ENCODE measurements around the gene TANC1. TPM values are rescaled to one million over a fixed set of nuclear protein-coding genes. Genes with fewer than 3 reads are reported as not detected.

Gene TANC1
- total and polyA plus RNA-seq, 4 donors = 7.8 to 58.3 (median 48.0) TPM

DNA sequence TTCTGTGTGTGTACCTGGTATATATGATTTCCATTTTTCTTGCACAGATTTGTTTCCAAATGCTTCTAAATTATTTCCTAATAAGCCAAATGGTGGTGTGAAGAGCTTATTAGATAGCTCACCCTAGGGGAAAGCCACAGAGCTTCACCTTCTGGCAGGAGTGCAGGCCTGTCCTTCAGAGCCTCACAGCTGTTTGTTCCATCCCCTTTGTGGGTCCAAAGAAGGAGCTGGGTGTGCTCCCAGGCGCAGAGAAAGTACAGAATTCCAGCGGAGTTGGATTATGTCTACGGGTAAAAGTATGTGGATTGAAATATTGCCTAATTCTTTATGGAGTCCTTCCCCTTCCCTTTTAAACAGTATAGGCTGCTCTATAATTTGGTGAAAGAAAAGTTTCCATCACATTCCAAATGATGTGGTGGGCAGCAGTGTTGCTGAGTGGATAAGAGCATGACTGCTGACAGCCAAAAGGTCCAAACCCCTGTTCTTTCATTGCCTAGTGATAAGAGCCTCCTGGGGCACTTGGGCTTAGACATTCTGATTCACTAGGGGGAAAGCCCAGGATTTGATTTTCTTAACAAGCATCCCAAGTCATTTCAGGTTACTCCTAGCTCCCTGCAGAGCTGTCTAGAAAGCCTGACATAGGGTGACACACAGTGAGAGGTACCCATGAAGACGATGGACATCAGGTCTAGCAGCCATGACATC, 231.5 kb downstream of the TANC1 start:
- 20 to 44% methylated on average over 4 of the region's 4 CpGs for WGBS, 2 donors
- no peaks in the 10 kb centered on the region for H3K27me3 ChIP-seq (ENCODE audit: control insufficient read depth in 1 of 2, insufficient read depth in 2 of 2, low read length in 1 of 2)
- ATAC-seq (ENCODE audit: low FRiP score) = no peak
- H3K4me3 ChIP-seq (ENCODE audit: low read length in 2 of 2) = no peak overlapping the region
- H3K27ac ChIP-seq (ENCODE audit: low read depth in 1 of 2, low read length in 2 of 2) = no peak overlapping the region
- H3K36me3 ChIP-seq (ENCODE audit: control insufficient read depth in 1 of 2, insufficient read depth in 2 of 2, low read length in 1 of 2) = peaks cover 0 to 2% of the 10 kb centered on the region in 2 donors
- H3K9me3 ChIP-seq (ENCODE audit: control insufficient read depth, low read length) = no peaks in the 10 kb centered on the region
- no peak for DNase-seq
- intact Hi-C loops (cut with DNase I) = no loop called here
- H3K4me1 ChIP-seq (ENCODE audit: control insufficient read depth in 1 of 2, insufficient read depth in 2 of 2, low read length in 2 of 2) = peaks cover 0 to 2% of the 10 kb centered on the region in 2 donors

DNA sequence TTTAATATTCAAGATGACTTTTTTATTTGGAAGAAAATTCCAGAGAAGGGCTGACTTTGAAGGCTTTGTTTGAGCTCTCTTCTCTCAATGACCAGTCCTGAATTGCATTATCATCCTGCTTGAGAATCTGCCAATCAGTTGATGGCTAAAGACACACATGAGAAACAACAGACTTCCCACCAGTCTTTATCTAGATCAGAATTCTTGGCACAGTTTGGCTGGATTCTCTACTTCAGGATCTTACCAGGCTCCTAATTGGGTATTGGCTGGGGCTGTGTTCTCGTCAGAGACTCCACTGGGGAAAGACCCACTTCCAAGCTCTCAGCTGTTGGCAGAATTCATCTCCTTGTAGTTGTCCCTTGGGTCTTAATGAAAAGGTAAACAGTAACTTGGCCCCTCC, 232.1 kb downstream of the TANC1 start:
- intact Hi-C loops (cut with DNase I) = no loop called here
- H3K36me3 ChIP-seq (ENCODE audit: control insufficient read depth in 1 of 2, insufficient read depth in 2 of 2, low read length in 1 of 2) = peaks cover 0 to 2% of the 10 kb centered on the region in 2 donors
- no peaks in the 10 kb centered on the region for H3K27me3 ChIP-seq (ENCODE audit: control insufficient read depth in 1 of 2, insufficient read depth in 2 of 2, low read length in 1 of 2)
- H3K4me3 ChIP-seq (ENCODE audit: low read length in 2 of 2) = no peak overlapping the region
- peaks cover 0 to 2% of the 10 kb centered on the region in 2 donors for H3K4me1 ChIP-seq (ENCODE audit: control insufficient read depth in 1 of 2, insufficient read depth in 2 of 2, low read length in 2 of 2)
- ATAC-seq (ENCODE audit: low FRiP score) = no peak
- no peak for DNase-seq
- WGBS, 2 donors = 9 to 10% methylated on average over 1 of the region's 1 CpG
- H3K27ac ChIP-seq (ENCODE audit: low read depth in 1 of 2, low read length in 2 of 2) = peak overlapping the region in 1 of 2 donors; percentile 65
- no peaks in the 10 kb centered on the region for H3K9me3 ChIP-seq (ENCODE audit: control insufficient read depth, low read length)

DNA sequence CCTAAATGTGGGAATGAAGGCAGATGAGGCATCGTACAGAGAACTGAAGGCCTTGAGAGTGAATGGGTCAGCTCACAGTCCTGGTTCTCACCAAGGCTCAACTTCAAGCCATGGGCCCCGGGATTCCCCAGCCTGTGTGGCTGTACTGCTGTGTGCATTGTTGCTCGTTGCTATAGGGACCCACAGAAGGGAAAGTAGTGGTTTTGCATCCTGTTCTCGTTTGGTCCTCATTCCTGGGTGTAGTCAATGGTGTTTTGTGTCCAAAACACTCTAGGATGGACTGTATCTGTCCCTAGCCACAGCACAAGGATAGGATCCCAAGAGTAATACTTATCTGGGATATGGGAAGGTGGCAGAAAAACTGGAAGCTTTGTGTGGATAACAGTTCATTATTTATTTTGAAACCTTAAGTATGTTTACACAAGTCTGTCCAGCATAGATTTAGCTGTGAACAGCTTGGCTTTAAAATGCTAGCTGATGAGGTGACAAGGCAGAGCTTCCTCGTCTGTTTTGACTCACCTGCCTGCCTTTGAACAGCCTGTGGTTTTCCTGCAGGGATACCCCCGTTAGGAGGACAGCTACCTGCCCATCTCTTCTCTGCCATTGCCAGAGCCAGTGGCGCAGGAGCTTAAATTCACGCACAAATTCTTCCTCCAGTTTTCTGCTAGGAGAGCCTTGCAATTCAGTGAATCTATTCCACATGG, 233.1 kb downstream of the TANC1 start:
- H3K27ac ChIP-seq (ENCODE audit: low read depth in 1 of 2, low read length in 2 of 2) = peak overlapping the region in 1 of 2 donors; percentile 72
- no peaks in the 10 kb centered on the region for H3K27me3 ChIP-seq (ENCODE audit: control insufficient read depth in 1 of 2, insufficient read depth in 2 of 2, low read length in 1 of 2)
- H3K9me3 ChIP-seq (ENCODE audit: control insufficient read depth, low read length) = no peaks in the 10 kb centered on the region
- H3K4me3 ChIP-seq (ENCODE audit: low read length in 2 of 2) = no peak overlapping the region
- no peaks in the 10 kb centered on the region for H3K4me1 ChIP-seq (ENCODE audit: control insufficient read depth in 1 of 2, insufficient read depth in 2 of 2, low read length in 2 of 2)
- peaks cover 0 to 2% of the 10 kb centered on the region in 2 donors for H3K36me3 ChIP-seq (ENCODE audit: control insufficient read depth in 1 of 2, insufficient read depth in 2 of 2, low read length in 1 of 2)
- ATAC-seq (ENCODE audit: low FRiP score) (no peak), DNase-seq (no peak)
- 71 to 73% methylated on average over 8 of the region's 8 CpGs for WGBS, 2 donors
- intact Hi-C loops (cut with DNase I) = no loop called here

DNA sequence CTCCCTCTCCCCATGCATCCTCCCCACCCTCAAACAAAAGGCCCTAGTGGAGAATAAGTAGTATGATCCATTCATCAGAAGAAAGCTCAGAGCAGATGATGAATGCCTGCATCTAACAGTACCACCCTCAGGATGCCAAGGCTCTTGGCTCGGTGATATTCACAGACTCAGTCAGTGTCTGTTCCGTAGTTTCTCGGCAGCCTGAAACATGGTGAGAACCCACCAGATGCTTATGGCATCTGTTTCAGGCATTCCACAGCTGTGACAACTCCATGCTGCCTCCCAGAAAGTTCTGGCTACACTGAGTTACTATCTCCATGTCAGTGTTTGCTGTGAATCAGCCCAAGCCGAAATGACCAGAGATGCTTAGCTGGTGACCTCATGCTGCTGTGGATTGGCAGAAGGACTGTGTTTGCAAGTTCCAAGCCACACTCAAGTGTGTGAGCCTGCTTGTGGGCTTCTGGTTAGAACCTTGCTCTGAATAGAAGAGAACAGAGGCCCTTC, 234.2 kb downstream of the TANC1 start:
- no peaks in the 10 kb centered on the region for H3K4me1 ChIP-seq (ENCODE audit: control insufficient read depth in 1 of 2, insufficient read depth in 2 of 2, low read length in 2 of 2)
- peak overlapping the region in 1 of 2 donors; percentile 72 for H3K27ac ChIP-seq (ENCODE audit: low read depth in 1 of 2, low read length in 2 of 2)
- no peaks in the 10 kb centered on the region for H3K36me3 ChIP-seq (ENCODE audit: control insufficient read depth in 1 of 2, insufficient read depth in 2 of 2, low read length in 1 of 2)
- 6 to 9% methylated on average over 4 of the region's 4 CpGs for WGBS, 2 donors
- no peak overlapping the region for H3K4me3 ChIP-seq (ENCODE audit: low read length in 2 of 2)
- peak; percentile 84 to 85 for DNase-seq
- H3K27me3 ChIP-seq (ENCODE audit: control insufficient read depth in 1 of 2, insufficient read depth in 2 of 2, low read length in 1 of 2) = no peaks in the 10 kb centered on the region
- intact Hi-C loops (cut with DNase I) = no loop called here
- H3K9me3 ChIP-seq (ENCODE audit: control insufficient read depth, low read length) = no peaks in the 10 kb centered on the region
- ATAC-seq (ENCODE audit: low FRiP score) = peak; percentile 85

DNA sequence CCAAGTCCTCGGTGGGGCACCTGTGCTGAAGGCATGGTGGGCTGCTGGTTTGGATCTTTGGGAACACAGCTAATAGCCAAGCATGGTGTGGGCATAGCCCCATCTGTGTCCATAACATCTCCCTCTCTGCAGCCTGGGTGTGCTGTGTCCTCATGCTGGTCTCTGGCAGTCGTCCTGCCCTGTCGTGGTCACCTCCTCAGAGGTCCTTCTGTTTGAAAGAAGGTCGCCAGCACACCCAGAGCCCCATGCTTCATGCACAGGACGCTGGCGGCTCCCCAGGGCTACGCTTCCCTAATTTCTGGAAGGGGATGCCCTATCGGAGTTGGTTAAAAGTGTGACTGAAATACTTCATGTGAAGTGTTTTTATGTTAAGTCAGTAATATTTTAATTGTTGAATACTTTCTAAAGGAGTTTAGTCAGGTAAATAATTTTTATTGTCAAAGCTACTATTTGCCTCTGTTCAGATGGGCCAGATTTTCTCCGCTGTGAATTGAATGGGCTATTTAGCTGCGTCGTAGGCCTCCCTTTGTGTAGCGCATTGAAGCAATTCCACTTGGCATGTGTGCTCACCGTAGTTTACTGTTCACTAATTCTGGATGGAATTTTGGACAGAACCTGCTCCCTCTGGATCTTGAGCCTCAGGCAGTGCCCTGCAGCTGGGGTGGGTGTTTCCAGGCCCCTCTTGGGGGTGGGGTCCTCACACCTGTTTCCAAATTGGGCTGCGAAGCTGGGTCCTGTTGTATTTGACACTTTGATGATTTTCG, 236.1 kb downstream of the TANC1 start:
- no peak overlapping the region for H3K4me3 ChIP-seq (ENCODE audit: low read length in 2 of 2)
- intact Hi-C loops (cut with DNase I) = no loop called here
- 93 to 94% methylated on average over 15 of the region's 15 CpGs for WGBS, 2 donors
- H3K9me3 ChIP-seq (ENCODE audit: control insufficient read depth, low read length) = no peaks in the 10 kb centered on the region
- peak overlapping the region in 1 of 2 donors; percentile 59 for H3K27ac ChIP-seq (ENCODE audit: low read depth in 1 of 2, low read length in 2 of 2)
- no peaks in the 10 kb centered on the region for H3K27me3 ChIP-seq (ENCODE audit: control insufficient read depth in 1 of 2, insufficient read depth in 2 of 2, low read length in 1 of 2)
- DNase-seq (no peak), ATAC-seq (ENCODE audit: low FRiP score) (no peak)
- H3K4me1 ChIP-seq (ENCODE audit: control insufficient read depth in 1 of 2, insufficient read depth in 2 of 2, low read length in 2 of 2) = peaks cover 0 to 2% of the 10 kb centered on the region in 2 donors
- no peaks in the 10 kb centered on the region for H3K36me3 ChIP-seq (ENCODE audit: control insufficient read depth in 1 of 2, insufficient read depth in 2 of 2, low read length in 1 of 2)

DNA sequence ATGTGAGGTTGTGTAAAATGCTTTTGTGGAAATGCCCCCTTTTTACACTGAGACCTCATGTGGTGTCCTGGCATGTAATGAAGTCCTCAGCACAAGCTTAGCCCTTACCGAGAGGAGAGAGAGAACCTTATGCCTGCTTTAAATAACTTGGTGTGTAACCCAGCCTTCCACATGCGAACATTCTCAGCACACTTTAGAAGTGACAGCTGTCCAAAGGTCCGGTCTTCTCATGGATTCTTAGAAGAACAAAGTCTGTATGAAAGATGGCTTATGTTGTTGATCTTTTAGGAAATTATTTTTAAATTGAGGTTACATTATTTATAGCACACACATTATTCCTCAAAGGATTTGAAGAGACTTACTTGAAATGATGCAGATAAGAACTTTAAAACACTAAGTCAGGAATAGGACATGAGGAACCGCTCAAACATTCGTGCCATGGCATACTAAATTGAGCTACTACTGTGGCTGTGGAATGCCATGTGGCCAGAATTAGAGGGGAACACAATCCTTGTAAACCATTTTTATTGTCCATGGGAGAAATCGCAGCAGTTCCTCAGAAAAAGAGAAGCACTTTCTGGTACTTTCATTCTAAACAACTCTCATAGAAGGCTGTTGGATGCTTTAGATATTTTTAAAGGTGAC, 238.4 kb downstream of the TANC1 start:
- Histone ChIP-seq H3K9me3 (ENCODE audit: control insufficient read depth, low read length) (no peaks in the 10 kb centered on the region), H3K4me3 (ENCODE audit: low read length in 2 of 2) (no peak overlapping the region), H3K27ac (ENCODE audit: low read depth in 1 of 2, low read length in 2 of 2) (peak overlapping the region in 1 of 2 donors; percentile 43), H3K4me1 (ENCODE audit: control insufficient read depth in 1 of 2, insufficient read depth in 2 of 2, low read length in 2 of 2) (peaks cover 0 to 2% of the 10 kb centered on the region in 2 donors), H3K36me3 (ENCODE audit: control insufficient read depth in 1 of 2, insufficient read depth in 2 of 2, low read length in 1 of 2) (no peaks in the 10 kb centered on the region), H3K27me3 (ENCODE audit: control insufficient read depth in 1 of 2, insufficient read depth in 2 of 2, low read length in 1 of 2) (no peaks in the 10 kb centered on the region)
- 33 to 34% methylated on average over 6 of the region's 6 CpGs for WGBS, 2 donors
- ATAC-seq (ENCODE audit: low FRiP score) (no peak), DNase-seq (no peak)
- intact Hi-C loops (cut with DNase I) = no loop called here

DNA sequence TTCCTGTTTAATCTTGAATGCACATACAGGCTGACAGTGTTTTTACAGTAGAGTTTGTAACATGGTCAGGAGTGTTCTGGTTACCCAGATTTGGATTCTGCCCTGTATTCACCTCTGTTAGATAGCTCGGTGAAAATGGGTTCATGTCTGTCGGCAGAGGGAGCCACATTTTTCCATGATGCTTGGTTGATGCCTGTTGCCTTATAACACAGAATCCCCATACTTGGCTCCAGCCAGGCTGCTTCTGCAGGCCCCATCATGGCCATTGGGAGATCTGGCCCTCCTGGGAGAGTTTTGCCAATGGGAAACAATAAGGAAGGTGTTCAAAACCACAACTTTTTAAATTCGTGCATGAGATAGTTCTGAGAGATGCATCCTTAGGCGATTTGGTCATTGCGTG, 240.0 kb downstream of the TANC1 start:
- intact Hi-C loops (cut with DNase I) = no loop called here
- DNase-seq = no peak
- Histone ChIP-seq H3K4me1 (ENCODE audit: control insufficient read depth in 1 of 2, insufficient read depth in 2 of 2, low read length in 2 of 2) (peaks cover 0 to 2% of the 10 kb centered on the region in 2 donors), H3K4me3 (ENCODE audit: low read length in 2 of 2) (no peak overlapping the region), H3K27ac (ENCODE audit: low read depth in 1 of 2, low read length in 2 of 2) (peak overlapping the region in 1 of 2 donors; percentile 42), H3K36me3 (ENCODE audit: control insufficient read depth in 1 of 2, insufficient read depth in 2 of 2, low read length in 1 of 2) (no peaks in the 10 kb centered on the region), H3K9me3 (ENCODE audit: control insufficient read depth, low read length) (no peaks in the 10 kb centered on the region), H3K27me3 (ENCODE audit: control insufficient read depth in 1 of 2, insufficient read depth in 2 of 2, low read length in 1 of 2) (no peaks in the 10 kb centered on the region)
- ATAC-seq (ENCODE audit: low FRiP score) = no peak
- WGBS, 2 donors = 89 to 93% methylated on average over 5 of the region's 5 CpGs
